ENCODE measurements around the gene LIPA.
"Not testable (repeated sequence)": the region's sequence is repeated elsewhere in the genome, so short reads cannot be mapped to it uniquely, and the experiment has no call there.

Gene LIPA

GRCh38 chr10:89171263-89171872 lies 80.2 kb downstream of the LIPA start:
- H3K9me3 ChIP-seq (ENCODE audit: insufficient read depth, low read length, severe bottlenecking): no peaks in the 10 kb centered on the region
- TF ChIP-seq EZH2 (IDR thresholded peaks at IDR 0.05; ENCODE audit: borderline replicate concordance, low read depth, low read length, severe bottlenecking) (no peak), CTCF (IDR thresholded peaks at IDR 0.05; ENCODE audit: borderline replicate concordance, extremely low read depth, low read length, poor library complexity, severe bottlenecking) (no peak)
- no peak overlapping the region for H3K9ac ChIP-seq (ENCODE audit: low read depth, low read length)
- peaks cover 21% of the 10 kb centered on the region for H3K27me3 ChIP-seq (ENCODE audit: insufficient read depth, low read length, poor library complexity)
- H3K4me2 ChIP-seq (ENCODE audit: insufficient read depth, low read length): no peak overlapping the region
- ATAC-seq (ENCODE audit: insufficient read depth, low read depth): no peak
- no peaks in the 10 kb centered on the region for H3K79me2 ChIP-seq (ENCODE audit: insufficient read depth, low read length)
- H3K27ac ChIP-seq (ENCODE audit: low read length): no peak overlapping the region
- no peaks in the 10 kb centered on the region for H4K20me1 ChIP-seq (ENCODE audit: insufficient read depth, low read length)
- no peaks in the 10 kb centered on the region for H3K36me3 ChIP-seq (ENCODE audit: insufficient read depth, low read length)
- no peak for DNase-seq
- H3K4me1 ChIP-seq (ENCODE audit: insufficient read depth, low read length): no peaks in the 10 kb centered on the region
- no peak overlapping the region for H3K4me3 ChIP-seq (ENCODE audit: low read depth in 1 of 2, low read length in 2 of 2)
- H2AFZ ChIP-seq (ENCODE audit: low read depth, low read length): no peak overlapping the region

GRCh38 chr10:89168354-89168900 lies 83.1 kb downstream of the LIPA start:
- not testable (repeated sequence) for H3K27ac ChIP-seq (ENCODE audit: low read length); DNase-seq; H2AFZ ChIP-seq (ENCODE audit: low read depth, low read length); H3K9me3 ChIP-seq (ENCODE audit: insufficient read depth, low read length, severe bottlenecking); H3K4me2 ChIP-seq (ENCODE audit: insufficient read depth, low read length); H3K4me3 ChIP-seq (ENCODE audit: low read depth in 1 of 2, low read length in 2 of 2); H3K36me3 ChIP-seq (ENCODE audit: insufficient read depth, low read length); ATAC-seq (ENCODE audit: insufficient read depth, low read depth); H3K9ac ChIP-seq (ENCODE audit: low read depth, low read length); H4K20me1 ChIP-seq (ENCODE audit: insufficient read depth, low read length); H3K4me1 ChIP-seq (ENCODE audit: insufficient read depth, low read length); H3K79me2 ChIP-seq (ENCODE audit: insufficient read depth, low read length)
- H3K27me3 ChIP-seq (ENCODE audit: insufficient read depth, low read length, poor library complexity): peaks cover 18% of the 10 kb centered on the region

- Histone ChIP-seq H2AFZ (ENCODE audit: low read depth, low read length) (no peak overlapping the region), H3K9ac (ENCODE audit: low read depth, low read length) (no peak overlapping the region), H3K4me2 (ENCODE audit: insufficient read depth, low read length) (no peak overlapping the region), H3K36me3 (ENCODE audit: insufficient read depth, low read length) (no peaks in the 10 kb centered on the region), H3K4me3 (ENCODE audit: low read depth in 1 of 2, low read length in 2 of 2) (no peak overlapping the region), H3K27me3 (ENCODE audit: insufficient read depth, low read length, poor library complexity) (peaks cover 15% of the 10 kb centered on the region), H3K27ac (ENCODE audit: low read length) (no peak overlapping the region), H3K9me3 (ENCODE audit: insufficient read depth, low read length, severe bottlenecking) (no peaks in the 10 kb centered on the region), H3K4me1 (ENCODE audit: insufficient read depth, low read length) (no peaks in the 10 kb centered on the region), H4K20me1 (ENCODE audit: insufficient read depth, low read length) (no peaks in the 10 kb centered on the region), H3K79me2 (ENCODE audit: insufficient read depth, low read length) (no peaks in the 10 kb centered on the region)
- DNase-seq: no peak
- ATAC-seq (ENCODE audit: insufficient read depth, low read depth): no peak
- TF ChIP-seq EZH2 (IDR thresholded peaks at IDR 0.05; ENCODE audit: borderline replicate concordance, low read depth, low read length, severe bottlenecking): no peak
- TF ChIP-seq CTCF (IDR thresholded peaks at IDR 0.05; ENCODE audit: borderline replicate concordance, extremely low read depth, low read length, poor library complexity, severe bottlenecking): no peak
These were observed 83.7 kb downstream of the LIPA start for GRCh38 chr10:89167915-89168314.

GRCh38 chr10:89165923-89166322 lies 85.7 kb downstream of the LIPA start:
- TF ChIP-seq CTCF (IDR thresholded peaks at IDR 0.05; ENCODE audit: borderline replicate concordance, extremely low read depth, low read length, poor library complexity, severe bottlenecking) (no peak), EZH2 (IDR thresholded peaks at IDR 0.05; ENCODE audit: borderline replicate concordance, low read depth, low read length, severe bottlenecking) (no peak)
- no peak overlapping the region for H2AFZ ChIP-seq (ENCODE audit: low read depth, low read length)
- H3K9ac ChIP-seq (ENCODE audit: low read depth, low read length): no peak overlapping the region
- peaks cover 10% of the 10 kb centered on the region for H3K27me3 ChIP-seq (ENCODE audit: insufficient read depth, low read length, poor library complexity)
- no peak overlapping the region for H3K4me2 ChIP-seq (ENCODE audit: insufficient read depth, low read length)
- no peaks in the 10 kb centered on the region for H4K20me1 ChIP-seq (ENCODE audit: insufficient read depth, low read length)
- H3K4me3 ChIP-seq (ENCODE audit: low read depth in 1 of 2, low read length in 2 of 2): no peak overlapping the region
- DNase-seq (no peak), ATAC-seq (ENCODE audit: insufficient read depth, low read depth) (no peak)
- no peaks in the 10 kb centered on the region for H3K9me3 ChIP-seq (ENCODE audit: insufficient read depth, low read length, severe bottlenecking)
- no peaks in the 10 kb centered on the region for H3K4me1 ChIP-seq (ENCODE audit: insufficient read depth, low read length)
- H3K27ac ChIP-seq (ENCODE audit: low read length): no peak overlapping the region
- H3K36me3 ChIP-seq (ENCODE audit: insufficient read depth, low read length): no peaks in the 10 kb centered on the region
- H3K79me2 ChIP-seq (ENCODE audit: insufficient read depth, low read length): no peaks in the 10 kb centered on the region

Data from DND-41 (cell line).